GM12872 (cell line): ENCODE results near the gene NPHP4.

Source experiments
- CTCF ChIP-seq: IDR thresholded peaks from 3 replicates; pipeline ENCODE4 v1.5.1; 2011; ENCODE audit warnings: low read depth, mild to moderate bottlenecking, low read length, moderate library complexity; ENCODE audit not compliant: insufficient read depth

Gene NPHP4

DNA sequence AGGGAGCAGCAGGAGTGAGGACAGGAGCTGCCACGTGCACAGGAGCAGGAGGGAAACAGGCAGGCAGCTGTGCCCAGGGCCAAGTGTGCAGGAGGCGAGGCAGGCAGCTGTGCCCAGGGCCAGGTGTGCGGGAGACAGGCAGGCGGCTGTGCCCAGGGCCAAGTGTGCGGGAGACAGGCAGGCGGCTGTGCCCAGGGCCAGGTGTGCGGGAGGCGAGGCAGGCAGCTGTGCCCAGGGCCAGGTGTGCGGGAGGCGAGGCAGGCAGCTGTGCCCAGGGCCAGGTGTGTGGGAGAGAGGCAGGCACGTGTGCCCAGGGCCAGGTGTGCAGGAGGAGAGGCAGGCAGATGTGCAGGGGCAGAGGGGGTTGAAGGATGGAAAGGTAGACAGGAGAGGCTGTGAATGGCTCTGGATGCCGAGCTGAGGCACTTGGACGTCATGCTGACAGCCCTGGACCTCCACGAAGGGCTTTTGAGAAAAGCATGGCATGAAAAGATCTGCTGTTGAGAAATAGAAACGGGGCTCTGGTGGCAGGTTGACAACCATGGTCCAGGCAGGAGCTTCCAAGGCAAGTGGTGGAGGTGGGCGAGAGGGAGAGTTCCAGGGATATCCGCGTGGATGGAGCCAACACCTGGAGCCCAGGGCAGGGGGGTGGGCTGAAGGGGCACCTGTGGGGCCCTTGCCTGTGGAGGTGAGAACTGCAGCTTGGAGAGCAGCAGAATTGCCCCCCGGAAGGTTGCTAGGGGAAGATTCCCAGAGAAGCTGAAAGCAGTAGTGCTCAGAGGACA, 19.1 kb upstream of the NPHP4 start:
- TF ChIP-seq CTCF: no peak

- TF ChIP-seq CTCF: no peak
Observed at GRCh38 chr1:6010554-6010953, 18.3 kb upstream of the NPHP4 start.

DNA sequence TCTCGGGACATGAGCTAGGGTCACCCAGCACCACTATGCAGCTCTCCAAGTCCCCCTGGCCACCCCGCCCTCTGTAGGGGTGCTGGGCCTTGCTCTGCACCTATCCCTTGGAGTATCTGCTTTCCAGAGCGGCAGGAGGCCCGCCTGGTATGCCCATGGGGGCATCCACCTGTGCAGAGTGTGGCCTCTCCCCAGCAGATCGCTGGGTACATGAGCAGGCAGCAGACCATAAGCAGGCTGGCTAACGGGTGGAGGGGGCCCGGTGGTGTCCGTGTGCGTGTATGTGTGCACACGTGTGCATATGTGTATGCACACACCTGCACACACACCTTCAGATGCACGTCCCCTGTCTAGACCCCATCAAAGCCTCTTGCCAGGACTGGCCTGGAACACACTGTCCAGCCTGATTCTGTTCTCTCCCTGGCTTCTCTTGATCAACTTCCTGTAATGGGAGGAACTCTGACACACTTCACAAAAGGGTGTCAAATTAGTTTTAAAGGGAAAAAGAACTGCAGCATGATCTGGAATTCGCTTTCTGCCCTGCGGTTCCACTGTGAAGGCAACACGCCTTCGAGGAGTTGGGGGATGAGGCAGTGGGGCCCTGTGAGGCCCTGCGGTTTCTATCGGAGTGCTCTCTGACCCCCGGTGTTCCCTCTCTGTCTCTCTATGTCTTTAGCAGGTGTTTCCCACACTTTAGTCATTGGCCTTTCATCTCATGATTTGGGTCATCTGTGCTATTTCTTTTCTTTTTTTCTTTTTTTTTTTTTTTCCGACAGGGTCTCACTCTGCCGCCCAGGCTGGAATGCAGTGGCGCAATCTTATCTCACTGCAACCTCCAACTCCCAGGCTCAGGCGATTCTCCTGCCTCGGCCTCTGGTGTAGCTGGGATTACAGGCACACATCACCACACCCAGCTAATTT, 17.2 kb upstream of the NPHP4 start:
- no peak for TF ChIP-seq CTCF

DNA sequence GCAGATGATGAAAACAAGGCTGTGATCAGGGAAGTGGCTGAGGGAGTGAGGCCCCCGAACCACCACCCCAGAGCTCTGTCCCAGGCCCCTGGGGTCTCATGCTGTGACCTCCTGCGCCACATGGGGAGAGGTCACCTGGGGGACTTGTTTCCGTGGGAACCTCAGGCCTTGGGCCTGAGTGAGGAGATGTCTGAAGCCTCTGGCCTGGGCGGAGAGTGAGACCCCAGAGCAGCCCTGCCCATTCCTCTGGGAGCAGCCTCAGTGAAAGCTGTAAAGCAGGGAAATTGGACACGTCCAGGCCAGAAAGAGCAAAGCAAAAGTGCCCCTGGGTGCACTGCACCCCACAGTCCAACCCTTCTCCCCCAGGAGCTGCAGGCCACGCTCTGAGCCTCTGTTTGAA, 16.5 kb upstream of the NPHP4 start:
- no peak for TF ChIP-seq CTCF

DNA sequence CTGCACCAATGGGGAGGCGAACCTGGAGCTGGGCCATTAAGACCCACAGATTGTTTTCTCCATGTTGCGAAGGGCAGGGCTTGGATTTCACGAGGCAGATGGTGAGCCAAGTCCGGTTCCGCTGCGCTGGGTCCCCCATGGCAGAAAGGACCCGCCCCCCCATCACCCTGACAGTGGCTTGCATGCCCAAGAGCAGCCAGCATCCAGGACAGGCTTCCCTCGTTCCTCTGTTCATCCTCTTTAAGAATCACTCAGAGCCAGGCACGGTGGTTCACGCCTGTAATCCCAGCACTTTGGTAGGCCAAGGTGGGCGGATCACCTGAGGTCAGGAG, 15.8 kb upstream of the NPHP4 start:
- TF ChIP-seq CTCF: no peak

DNA sequence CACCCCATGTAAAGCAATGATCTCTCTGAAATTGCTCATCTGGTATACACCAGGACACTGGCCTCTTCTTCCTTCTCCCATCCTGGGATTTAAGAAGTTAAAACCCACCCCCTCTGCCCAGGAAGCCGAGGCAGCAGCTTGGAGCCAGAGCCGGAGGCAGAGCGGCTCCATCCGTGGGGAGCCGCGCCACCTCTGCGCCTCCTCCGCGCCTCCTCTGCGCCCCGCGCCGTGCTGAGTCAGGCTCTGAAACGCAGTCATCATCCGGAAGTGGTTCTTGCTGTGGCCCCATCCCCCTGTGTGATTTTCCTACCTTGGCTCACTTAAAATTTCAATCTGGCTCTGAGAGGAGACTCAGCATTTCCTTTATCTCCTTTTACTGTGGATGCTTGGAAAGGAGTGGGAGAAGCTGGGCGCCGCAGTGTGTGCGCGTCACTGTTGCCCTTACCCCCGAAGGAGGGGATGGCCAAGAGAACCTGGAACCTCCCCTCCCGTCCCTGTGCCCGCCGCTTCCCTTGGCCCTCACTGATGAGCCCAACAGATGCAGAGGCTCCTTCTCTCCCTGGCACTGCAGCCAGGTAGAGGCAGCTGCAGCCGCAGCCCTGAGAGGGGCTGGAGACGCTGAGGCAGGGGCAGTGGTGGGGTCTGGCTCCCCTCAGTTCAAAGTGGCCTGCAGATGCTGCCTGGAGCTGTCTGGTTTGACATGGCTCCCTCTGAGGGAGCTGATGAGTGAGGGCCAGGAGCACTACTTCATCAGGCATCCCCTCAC, 15.3 kb upstream of the NPHP4 start:
- TF ChIP-seq CTCF: no peak

GRCh38 chr1:6006882-6007281, 14.7 kb upstream of the NPHP4 start:
- no peak for TF ChIP-seq CTCF
